GM20000 (cell line): ENCODE data around the gene LRRC8C.
"Not testable (repeated sequence)": the region's sequence is repeated elsewhere in the genome, so short reads cannot be mapped to it uniquely, and the experiment has no call there.

Source experiments
- DNase-seq: peaks from one replicate; pipeline ENCODE4 v3.0.0; 2012; ENCODE audit warnings: low spot score
- TF ChIP-seq, protein P1 (sequence below): IDR thresholded peaks from 2 replicates; pipeline ENCODE4 v1.5.1; 2012; ENCODE audit warnings: mild to moderate bottlenecking, control low read depth; ENCODE audit errors: extremely low read depth, missing control alignments

Gene LRRC8C

DNA sequence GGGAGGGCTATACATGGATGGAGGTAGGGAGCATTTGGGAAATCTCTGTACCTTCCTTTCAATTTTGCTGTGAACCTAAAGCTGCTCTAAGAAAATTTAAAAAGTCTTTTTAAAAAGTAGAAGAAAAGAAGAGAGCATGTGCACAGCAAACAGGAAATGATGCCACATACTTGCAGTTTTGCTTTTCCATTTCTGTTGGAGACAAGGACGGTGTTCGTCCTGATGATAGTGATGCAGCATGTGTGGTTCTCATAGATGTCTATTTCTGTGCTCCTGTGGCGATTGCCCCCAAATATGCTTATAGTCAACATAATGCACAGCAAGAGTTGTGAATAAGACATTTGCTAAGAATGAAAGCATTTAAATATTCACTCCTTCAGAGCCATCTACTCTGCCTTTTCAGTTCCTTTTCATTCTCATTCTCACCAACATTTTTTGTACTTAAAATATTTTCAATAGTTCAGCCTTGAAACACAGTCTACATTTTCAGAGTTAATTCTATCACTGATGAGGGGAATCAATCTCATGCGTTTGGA, 66.6 kb downstream of the LRRC8C start:
- TF ChIP-seq, protein P1, sequence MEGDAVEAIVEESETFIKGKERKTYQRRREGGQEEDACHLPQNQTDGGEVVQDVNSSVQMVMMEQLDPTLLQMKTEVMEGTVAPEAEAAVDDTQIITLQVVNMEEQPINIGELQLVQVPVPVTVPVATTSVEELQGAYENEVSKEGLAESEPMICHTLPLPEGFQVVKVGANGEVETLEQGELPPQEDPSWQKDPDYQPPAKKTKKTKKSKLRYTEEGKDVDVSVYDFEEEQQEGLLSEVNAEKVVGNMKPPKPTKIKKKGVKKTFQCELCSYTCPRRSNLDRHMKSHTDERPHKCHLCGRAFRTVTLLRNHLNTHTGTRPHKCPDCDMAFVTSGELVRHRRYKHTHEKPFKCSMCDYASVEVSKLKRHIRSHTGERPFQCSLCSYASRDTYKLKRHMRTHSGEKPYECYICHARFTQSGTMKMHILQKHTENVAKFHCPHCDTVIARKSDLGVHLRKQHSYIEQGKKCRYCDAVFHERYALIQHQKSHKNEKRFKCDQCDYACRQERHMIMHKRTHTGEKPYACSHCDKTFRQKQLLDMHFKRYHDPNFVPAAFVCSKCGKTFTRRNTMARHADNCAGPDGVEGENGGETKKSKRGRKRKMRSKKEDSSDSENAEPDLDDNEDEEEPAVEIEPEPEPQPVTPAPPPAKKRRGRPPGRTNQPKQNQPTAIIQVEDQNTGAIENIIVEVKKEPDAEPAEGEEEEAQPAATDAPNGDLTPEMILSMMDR = no peak
- DNase-seq = no peak

DNA sequence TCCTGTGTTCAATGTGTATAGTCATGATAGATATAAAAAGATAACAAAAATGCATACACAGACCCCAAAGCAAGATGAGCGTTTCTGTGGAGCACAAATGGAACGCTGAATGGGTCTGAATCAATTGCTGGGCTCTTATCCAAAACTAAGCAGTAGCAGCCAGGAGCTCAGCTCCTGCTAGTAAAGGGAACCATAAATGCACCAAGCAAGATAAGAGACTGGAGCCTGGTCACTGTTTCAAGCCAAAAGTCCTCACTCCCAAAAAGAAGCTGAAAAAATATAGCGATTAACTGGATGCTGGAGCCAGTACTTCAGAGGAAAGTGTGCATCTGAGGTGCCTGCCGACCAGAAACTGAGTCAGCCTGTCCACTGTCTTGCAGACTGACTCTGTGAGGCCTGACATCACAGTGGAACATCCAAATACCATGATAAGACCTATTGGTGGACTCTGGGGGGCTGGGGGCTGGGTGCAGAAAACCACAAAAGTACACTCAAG, 68.9 kb downstream of the LRRC8C start:
- TF ChIP-seq, protein P1 = no peak
- no peak for DNase-seq

DNA sequence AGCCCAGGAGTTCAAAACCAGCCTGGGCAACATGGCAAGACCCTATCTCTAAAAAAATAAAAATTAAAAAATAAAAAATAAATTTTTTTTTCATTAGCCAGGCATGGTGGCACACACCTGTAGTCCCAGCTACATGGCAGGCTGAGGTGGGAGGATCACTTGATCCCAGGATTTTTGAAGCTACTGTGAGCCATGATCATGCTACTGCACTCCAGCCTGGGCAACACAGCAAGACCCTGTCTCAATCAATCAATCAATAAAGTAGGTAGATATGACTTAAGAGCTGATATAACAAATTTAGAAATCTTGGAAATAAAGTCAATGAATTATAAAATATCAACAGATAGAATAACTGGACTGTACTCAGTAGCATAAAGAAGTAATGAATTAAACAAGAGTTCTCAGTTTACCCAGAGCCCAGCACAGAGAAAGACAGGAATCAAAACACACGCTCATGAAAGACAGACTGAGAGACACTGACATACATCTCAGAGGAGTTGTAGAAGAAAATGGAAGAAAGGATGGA, 69.7 kb downstream of the LRRC8C start:
- no peak for DNase-seq
- TF ChIP-seq, protein P1 = no peak

DNA sequence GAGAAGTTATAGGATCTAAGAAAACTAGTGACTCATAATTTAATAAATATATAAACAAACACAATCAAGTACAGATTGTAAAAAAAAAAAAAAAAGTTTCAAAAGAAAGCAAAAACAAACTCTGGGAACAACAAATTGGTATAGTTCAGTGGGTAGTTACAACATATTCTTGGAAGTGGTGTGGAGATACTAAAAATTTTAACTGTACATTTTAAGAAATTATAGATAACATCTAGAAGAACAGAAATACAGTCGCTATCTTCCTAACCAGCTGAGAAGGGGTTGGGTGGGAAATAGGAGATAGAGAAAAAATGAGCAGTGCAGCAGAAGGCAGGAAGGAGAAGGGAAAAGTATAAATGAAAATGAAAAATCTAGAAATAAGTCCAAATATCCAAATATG, 70.5 kb downstream of the LRRC8C start:
- no peak for DNase-seq
- TF ChIP-seq, protein P1 = no peak

DNA sequence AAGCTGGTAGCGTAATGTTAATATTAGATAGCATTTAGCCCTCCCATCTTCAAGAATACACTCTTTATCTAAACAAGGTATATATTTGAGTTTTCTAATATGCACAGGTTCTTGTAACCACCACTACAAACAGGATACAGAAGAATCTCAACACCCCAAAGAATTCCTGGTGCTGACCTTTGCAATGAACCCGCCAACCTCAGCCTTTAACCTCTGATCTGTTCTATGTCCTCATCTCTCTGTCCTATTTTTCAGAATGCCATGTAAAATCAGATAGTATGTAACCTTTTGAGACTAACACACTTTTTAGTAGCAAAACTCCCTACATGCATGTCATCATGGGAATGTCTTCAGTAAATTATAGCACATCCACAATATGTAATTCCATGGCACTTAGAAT, 71.1 kb downstream of the LRRC8C start:
- TF ChIP-seq, protein P1 = no peak
- DNase-seq = no peak

DNA sequence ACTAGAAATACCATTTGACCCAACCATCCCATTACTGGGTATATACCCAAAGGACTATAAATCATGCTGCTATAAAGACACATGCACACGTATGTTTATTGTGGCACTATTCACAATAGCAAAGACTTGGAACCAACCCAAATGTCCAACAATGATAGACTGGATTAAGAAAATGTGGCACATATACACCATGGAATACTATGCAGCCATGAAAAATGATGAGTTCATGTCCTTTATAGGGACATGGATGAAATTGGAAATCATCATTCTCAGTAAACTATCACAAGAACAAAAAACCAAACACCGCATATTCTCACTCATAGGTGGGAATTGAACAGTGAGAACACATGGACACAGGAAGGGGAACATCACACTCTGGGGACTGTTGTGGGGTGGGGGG, 72.0 kb downstream of the LRRC8C start:
- not testable (repeated sequence) for DNase-seq

DNA sequence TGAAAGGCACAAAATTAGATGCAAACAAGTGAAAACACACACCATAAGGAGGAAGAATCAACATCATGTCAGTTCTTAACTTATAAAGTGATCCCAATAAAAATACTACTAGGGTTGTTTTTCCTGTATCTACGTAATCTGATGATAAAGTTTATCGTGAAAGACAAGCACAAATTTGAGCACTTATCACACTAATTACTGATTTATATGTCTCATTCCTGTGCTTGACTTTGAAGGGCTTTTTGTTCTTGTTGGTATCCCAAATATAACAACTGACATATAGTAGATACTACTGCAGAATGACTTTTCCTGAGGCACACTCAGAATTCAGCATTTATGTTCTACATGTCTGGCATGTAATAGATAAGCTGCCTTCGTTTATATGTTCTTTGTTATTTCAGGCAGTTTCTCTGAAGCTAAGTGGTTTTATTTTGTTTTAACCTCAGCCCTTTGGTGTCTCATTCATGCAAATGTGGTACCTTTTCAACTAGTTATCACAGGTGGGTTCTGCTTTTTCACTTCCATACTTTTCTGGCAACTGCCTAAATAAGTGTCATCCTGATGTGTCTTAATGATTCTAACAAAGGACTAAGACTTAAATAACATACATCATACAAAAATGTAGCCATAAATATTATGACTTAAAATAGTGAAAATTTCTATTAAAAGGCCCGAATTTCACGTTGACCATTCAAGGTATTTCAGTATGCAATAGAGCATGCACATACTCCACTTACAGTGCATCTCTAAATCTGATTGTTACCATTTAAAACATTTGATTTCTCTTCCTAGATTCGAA, 73.2 kb downstream of the LRRC8C start:
- DNase-seq = no peak
- TF ChIP-seq, protein P1 = no peak
